GM12872 (cell line): ENCODE data around the gene CSNK2B.

Experiments used
- TF ChIP-seq, protein P1 (sequence below): IDR thresholded peaks from 3 replicates; pipeline ENCODE4 v1.5.1; 2011; ENCODE audit warnings: low read depth, mild to moderate bottlenecking, low read length, moderate library complexity; ENCODE audit not compliant: insufficient read depth

Gene CSNK2B

GRCh38 chr6:31622684-31623091 lies 43.2 kb upstream of the CSNK2B start:
- TF ChIP-seq, protein P1, sequence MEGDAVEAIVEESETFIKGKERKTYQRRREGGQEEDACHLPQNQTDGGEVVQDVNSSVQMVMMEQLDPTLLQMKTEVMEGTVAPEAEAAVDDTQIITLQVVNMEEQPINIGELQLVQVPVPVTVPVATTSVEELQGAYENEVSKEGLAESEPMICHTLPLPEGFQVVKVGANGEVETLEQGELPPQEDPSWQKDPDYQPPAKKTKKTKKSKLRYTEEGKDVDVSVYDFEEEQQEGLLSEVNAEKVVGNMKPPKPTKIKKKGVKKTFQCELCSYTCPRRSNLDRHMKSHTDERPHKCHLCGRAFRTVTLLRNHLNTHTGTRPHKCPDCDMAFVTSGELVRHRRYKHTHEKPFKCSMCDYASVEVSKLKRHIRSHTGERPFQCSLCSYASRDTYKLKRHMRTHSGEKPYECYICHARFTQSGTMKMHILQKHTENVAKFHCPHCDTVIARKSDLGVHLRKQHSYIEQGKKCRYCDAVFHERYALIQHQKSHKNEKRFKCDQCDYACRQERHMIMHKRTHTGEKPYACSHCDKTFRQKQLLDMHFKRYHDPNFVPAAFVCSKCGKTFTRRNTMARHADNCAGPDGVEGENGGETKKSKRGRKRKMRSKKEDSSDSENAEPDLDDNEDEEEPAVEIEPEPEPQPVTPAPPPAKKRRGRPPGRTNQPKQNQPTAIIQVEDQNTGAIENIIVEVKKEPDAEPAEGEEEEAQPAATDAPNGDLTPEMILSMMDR, result no peak

DNA sequence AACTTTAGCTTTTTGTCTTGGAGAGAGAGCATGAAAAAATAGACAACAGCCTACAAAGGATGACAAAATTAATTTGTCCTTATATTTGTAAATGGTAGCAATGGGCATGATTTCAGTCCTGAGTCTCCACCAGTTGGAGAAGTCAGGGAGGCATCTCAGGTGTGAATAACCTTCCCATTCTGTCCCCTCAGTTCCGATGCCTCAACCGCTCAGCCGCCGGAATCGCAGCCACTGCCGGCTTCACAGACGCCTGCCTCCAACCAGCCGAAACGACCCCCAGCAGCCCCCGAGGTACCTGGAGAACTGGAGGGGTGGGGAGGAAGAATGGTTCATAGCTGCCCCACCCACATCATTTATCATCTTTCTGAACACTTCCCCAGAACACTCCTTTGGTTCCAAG lies 41.8 kb upstream of the CSNK2B start:
- TF ChIP-seq, protein P1, result no peak

- TF ChIP-seq, protein P1, result no peak
These were observed 38.9 kb upstream of the CSNK2B start for GRCh38 chr6:31626952-31627351.

DNA sequence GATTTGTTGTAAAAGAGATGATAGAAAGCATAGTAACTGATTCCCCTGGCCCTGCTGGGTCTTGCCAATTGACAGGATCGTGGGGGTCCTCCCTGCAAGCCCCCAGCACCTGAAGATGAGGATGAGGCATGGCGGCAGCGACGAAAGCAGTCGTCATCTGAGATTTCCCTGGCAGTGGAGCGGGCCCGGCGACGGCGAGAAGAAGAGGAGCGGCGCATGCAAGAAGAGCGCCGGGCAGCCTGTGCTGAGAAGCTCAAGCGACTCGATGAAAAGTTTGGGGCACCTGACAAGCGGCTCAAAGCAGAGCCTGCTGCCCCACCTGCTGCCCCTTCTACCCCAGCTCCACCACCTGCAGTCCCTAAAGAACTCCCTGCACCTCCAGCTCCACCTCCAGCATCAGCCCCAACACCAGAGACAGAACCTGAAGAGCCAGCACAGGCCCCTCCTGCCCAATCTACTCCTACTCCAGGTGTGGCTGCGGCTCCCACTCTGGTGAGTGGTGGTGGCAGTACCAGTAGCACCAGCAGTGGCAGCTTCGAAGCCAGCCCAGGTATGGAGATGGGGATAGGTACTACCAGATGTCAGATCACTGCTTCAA lies 38.1 kb upstream of the CSNK2B start:
- TF ChIP-seq, protein P1, result no peak

DNA sequence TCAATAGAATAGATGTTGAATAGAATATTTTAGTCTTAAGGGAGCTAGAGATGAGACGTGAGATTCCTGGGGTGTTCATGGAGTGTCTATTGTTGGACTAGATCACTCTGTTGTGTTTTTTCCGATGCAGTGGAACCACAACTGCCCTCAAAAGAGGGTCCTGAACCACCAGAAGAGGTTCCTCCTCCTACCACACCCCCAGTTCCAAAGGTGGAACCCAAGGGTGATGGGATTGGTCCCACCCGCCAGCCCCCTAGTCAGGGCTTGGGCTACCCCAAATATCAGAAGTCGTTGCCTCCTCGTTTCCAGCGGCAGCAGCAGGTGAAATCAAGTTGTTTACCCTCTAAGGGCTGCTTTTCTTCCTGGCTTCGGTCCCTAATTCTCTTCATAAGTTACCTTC lies 36.9 kb upstream of the CSNK2B start:
- TF ChIP-seq, protein P1, result no peak

GRCh38 chr6:31630177-31630934 lies 35.5 kb upstream of the CSNK2B start:
- TF ChIP-seq, protein P1, result no peak

DNA sequence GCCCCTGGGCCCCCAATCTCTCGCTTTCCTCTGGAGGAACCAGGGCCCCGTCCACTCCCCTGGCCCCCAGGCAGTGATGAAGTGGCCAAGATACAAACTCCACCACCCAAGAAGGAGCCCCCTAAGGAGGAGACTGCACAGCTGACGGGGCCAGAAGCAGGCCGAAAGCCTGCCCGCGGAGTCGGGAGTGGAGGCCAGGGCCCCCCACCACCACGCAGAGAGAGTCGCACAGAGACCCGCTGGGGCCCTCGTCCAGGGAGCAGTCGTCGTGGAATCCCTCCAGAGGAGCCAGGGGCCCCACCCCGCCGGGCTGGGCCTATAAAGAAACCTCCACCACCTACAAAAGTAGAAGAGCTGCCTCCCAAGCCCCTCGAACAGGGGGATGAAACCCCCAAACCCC lies 34.7 kb upstream of the CSNK2B start:
- TF ChIP-seq, protein P1, result no peak
